Cardiac muscle cell (in vitro differentiated cells and primary cell): ENCODE measurements around the gene CDC27. TPM values are rescaled to one million over a fixed set of nuclear protein-coding genes. Genes with fewer than 3 reads are reported as not detected.
A peak's percentile ranks its signal among the peaks of the same experiment; 100 is the strongest.
"Not testable (repeated sequence)": the region's sequence is repeated elsewhere in the genome, so short reads cannot be mapped to it uniquely, and the experiment has no call there.

Experiments
- DNase-seq, 2 donors: peaks; one replicate each; pipeline versions ENCODE4 v3.0.0 to v3.0.0-alpha.2; 2010 to 2017; ENCODE audit warnings: low read depth in 1 of 2, low spot score in 1 of 2
- H3K27ac ChIP-seq: fragments of 200-600 bp; sonication (generic); 2 replicates; pipeline ENCODE4 v1.5.1; 2016
- H3K27me3 ChIP-seq: fragments of 200-600 bp; sonication (generic); 2 replicates; pipeline ENCODE4 v1.6.0; 2016; ENCODE audit warnings: control low read depth
- H3K36me3 ChIP-seq: fragments of 200-600 bp; sonication (generic); 2 replicates; pipeline ENCODE4 v1.5.1; 2016; ENCODE audit warnings: control low read depth
- H3K4me1 ChIP-seq: fragments of 200-600 bp; sonication (generic); 2 replicates; pipeline ENCODE4 v1.8.1; 2017; ENCODE audit warnings: low read depth, mild to moderate bottlenecking, mixed run types
- H3K4me3 ChIP-seq: fragments of 200-600 bp; sonication (generic); 2 replicates; pipeline ENCODE4 v1.5.1; 2016; ENCODE audit warnings: mild to moderate bottlenecking
- H3K9me3 ChIP-seq: fragments of 200-600 bp; sonication (generic); 2 replicates; pipeline ENCODE4 v1.5.1; 2017; ENCODE audit warnings: low read depth, mild to moderate bottlenecking, control low read depth
- polyA plus RNA-seq: library from polyadenylated mRNA; unstranded; fragments of >200 nt; fragmentation: Nextera tagmentation; extraction: Ambion mirVana; gene quantifications from 2 replicates; pipeline ENCODE4 v1.2.1, GENCODE V29; 2016
- total RNA-seq: library from RNA; depleted of rRNA; stranded (reverse); fragments of >200 nt; gene quantifications from 2 replicates; pipeline ENCODE4 v1.2.3, GENCODE V29; 2016
- TF ChIP-seq, protein P1 (sequence below): IDR thresholded peaks from 2 replicates; pipeline ENCODE4 v1.5.1; 2012; ENCODE audit warnings: low read depth, mild to moderate bottlenecking, low read length

CDC27 gene
- total and polyA plus RNA-seq, 2 experiments from 2014 or later, result 52.9 to 85.4 TPM

DNA sequence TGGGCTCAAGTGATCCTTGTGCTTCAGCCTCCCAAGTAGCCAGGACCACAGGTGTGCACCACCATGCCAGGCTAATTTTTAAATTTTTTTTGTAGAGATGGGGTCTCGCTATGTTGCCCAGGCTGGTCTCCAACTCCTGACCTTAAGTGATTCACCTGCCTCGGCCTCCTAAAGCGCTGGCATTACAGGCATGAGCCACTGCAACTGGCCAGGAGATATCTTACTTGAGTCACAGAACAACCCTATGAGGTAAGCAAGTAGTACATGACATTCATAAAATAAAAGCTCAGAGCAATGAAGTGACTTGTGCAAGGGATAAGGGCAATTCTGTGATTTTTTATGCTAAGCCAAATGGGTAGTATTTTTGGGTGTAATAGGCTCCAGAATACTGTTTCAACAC is 57.3 kb downstream of the CDC27 start:
- peaks cover 55% of the 10 kb centered on the region for H3K36me3 ChIP-seq
- no peaks in the 10 kb centered on the region for H3K9me3 ChIP-seq
- H3K4me1 ChIP-seq, result no peaks in the 10 kb centered on the region
- H3K27ac ChIP-seq, result no peak overlapping the region
- TF ChIP-seq, protein P1, sequence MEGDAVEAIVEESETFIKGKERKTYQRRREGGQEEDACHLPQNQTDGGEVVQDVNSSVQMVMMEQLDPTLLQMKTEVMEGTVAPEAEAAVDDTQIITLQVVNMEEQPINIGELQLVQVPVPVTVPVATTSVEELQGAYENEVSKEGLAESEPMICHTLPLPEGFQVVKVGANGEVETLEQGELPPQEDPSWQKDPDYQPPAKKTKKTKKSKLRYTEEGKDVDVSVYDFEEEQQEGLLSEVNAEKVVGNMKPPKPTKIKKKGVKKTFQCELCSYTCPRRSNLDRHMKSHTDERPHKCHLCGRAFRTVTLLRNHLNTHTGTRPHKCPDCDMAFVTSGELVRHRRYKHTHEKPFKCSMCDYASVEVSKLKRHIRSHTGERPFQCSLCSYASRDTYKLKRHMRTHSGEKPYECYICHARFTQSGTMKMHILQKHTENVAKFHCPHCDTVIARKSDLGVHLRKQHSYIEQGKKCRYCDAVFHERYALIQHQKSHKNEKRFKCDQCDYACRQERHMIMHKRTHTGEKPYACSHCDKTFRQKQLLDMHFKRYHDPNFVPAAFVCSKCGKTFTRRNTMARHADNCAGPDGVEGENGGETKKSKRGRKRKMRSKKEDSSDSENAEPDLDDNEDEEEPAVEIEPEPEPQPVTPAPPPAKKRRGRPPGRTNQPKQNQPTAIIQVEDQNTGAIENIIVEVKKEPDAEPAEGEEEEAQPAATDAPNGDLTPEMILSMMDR, result no peak
- no peak overlapping the region for H3K4me3 ChIP-seq
- peak in 1 of 2 donors; percentile 3 for DNase-seq
- H3K27me3 ChIP-seq, result no peaks in the 10 kb centered on the region

DNA sequence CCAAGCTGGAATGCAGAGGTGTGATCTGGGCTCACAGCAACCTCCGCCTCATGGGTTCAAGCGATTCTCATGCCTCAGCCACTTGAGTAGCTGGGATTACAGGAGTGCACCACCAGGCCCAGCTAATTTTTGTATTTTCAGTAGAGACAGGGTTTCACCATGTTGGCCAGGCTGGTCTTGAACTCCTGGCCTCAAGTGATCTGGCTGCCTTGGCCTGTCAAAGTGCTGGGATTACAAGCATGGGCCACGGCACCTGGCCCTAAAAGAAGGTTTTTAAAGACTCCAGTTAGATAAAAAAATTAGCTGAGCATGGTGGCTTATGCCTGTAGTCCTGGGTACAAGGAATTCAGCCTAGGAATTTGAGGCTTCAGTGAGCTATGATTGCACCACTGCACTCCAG is 62.3 kb downstream of the CDC27 start:
- not testable (repeated sequence) for H3K4me1 ChIP-seq, DNase-seq, H3K4me3 ChIP-seq, H3K27me3 ChIP-seq, H3K27ac ChIP-seq, H3K9me3 ChIP-seq
- H3K36me3 ChIP-seq, result peaks cover 61% of the 10 kb centered on the region

DNA sequence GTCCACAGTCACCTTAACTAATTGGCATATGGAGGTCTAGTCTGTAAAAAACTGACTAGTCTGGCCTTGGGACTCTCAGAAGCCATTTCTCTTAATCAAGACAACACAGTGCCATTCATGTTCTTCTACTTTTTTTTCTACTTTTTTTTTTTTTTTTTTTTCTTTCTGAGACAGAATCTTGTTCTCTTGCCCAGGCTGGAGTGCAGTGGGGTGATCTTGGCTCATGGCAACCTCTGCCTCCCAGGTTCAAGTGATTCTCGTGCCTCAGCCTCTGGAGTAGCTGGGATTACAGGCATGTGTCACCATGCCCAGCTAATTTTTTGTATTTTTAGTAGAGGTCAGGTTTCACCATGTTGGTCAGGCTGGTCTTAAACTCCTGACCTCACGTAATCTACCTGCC is 65.8 kb downstream of the CDC27 start:
- not testable (repeated sequence) for DNase-seq, H3K4me3 ChIP-seq, H3K4me1 ChIP-seq, H3K9me3 ChIP-seq, H3K27me3 ChIP-seq, H3K27ac ChIP-seq
- peaks cover 53% of the 10 kb centered on the region for H3K36me3 ChIP-seq

DNA sequence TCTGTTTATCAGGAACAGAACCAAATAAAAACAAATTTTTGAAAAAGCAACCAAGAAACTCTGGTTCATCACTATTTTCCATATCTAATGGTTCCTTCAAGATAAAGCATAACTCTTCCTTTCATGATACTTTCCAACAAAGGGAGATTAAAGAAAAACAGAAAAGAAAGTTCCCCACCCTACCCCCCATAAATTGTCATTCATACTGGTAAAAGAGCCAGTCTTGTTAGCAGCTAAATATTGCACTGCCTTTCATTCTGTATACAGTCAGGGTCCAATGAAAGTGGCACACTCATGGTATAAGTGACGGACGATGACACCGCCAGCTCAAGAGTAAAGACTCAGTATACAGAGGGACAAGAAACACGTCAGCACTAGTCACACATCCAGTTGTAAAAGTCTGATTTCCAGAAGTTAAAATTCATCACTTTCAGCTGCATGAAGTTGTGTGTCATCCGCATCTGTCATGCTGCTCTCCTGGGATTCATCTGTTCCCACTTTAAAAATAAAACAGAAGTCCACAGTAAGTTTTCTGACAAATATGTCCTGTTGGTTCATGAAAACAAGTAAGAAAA is 68.5 kb downstream of the CDC27 start:
- Histone ChIP-seq H3K4me3 (no peak overlapping the region), H3K36me3 (peaks cover 40% of the 10 kb centered on the region), H3K4me1 (no peaks in the 10 kb centered on the region), H3K27me3 (no peaks in the 10 kb centered on the region), H3K9me3 (no peaks in the 10 kb centered on the region), H3K27ac (peak overlapping the region; percentile 45)
- TF ChIP-seq, protein P1, result no peak
- no peak for DNase-seq

DNA sequence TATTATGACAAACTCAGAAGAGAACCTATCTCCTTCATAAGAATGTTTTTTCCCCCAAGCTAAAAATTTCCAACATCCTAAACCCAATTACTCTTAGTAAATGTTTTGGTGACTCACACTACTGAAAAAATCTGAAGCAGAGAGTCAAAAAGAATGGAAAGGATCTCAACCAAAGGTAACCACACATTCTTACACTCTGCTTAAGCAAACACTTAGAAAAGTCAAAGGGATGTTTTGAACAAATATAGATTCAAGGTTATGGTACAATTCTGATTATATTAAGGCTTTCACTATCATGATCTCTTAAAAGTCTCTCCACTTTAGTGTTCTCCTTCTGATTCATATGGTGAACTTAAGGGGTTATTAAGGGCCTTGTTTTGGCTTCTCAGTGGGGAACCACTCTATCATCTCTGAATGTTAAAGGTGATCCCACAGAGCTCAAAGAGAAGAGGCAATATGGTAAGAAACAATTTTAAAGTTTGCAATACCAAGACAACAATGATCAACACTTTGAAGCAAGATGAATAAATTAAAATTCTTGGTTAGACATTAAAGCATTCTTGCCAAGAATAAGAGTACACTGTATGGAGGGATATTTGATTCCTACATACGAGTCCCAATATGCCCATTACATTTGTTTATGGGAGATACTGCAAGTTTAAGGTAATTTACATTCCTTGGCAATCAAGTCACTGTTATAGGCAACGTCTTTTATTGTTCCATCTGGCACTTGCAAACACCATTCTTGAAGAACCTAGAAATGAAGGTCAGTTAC is 69.2 kb downstream of the CDC27 start:
- Histone ChIP-seq H3K27ac (no peak overlapping the region), H3K4me3 (no peak overlapping the region), H3K36me3 (peaks cover 40% of the 10 kb centered on the region), H3K4me1 (no peaks in the 10 kb centered on the region), H3K9me3 (no peaks in the 10 kb centered on the region), H3K27me3 (no peaks in the 10 kb centered on the region)
- DNase-seq, result peak in 1 of 2 donors; percentile 20
- TF ChIP-seq, protein P1, result no peak

DNA sequence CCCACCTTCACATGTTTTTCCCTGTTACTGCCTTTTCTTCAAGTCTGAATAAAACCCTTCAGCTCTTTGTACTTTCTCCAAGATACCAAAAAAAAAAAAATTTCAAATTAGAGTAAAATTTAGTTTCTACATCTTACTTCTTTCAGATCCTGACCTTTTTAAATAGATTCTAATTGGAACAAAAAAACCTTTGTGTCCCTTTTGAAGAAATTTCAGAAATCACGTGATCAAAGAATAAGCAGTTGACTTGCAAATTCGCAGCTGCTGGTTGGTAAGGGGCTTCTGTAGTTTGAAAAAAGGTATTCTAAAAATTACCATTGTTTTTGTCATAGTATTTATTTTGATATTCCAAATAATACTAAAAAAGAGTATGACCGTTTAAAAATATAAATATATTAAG is 71.7 kb downstream of the CDC27 start:
- no peaks in the 10 kb centered on the region for H3K27me3 ChIP-seq
- peaks cover 35% of the 10 kb centered on the region for H3K36me3 ChIP-seq
- TF ChIP-seq, protein P1, result no peak
- no peak for DNase-seq
- peak overlapping the region; percentile 43 for H3K27ac ChIP-seq
- no peak overlapping the region for H3K4me3 ChIP-seq
- H3K9me3 ChIP-seq, result no peaks in the 10 kb centered on the region
- no peaks in the 10 kb centered on the region for H3K4me1 ChIP-seq
